NCI-H2227 (cell line): ENCODE results near the gene PIR.

Experiments used
- DNase-seq: peaks from one replicate; lab custom pipeline; 2025; ENCODE audit not compliant: unreplicated experiment; lab: John Stamatoyannopoulos, UW

The PIR gene

GRCh38 chrX:15493118-15493962 is at the start of gene PIR:
TSS of gene PIR (minus strand) at chrX:15493333. CDS start at chrX:15491257, 2,076 bp downstream.
- peak; percentile 93 for DNase-seq

- peak; percentile 41 for DNase-seq
Measured at GRCh38 chrX:15530318-15530717, 37.2 kb upstream of the PIR start.

- no peak for DNase-seq
Measured at GRCh38 chrX:15529165-15529564, 36.0 kb upstream of the PIR start.

GRCh38 chrX:15525664-15526416 is 32.7 kb upstream of the PIR start:
- DNase-seq: no peak

- no peak for DNase-seq
Measured at GRCh38 chrX:15524417-15524816, 31.3 kb upstream of the PIR start.

- no peak for DNase-seq
Measured at GRCh38 chrX:15523088-15523487, 30.0 kb upstream of the PIR start.

- no peak for DNase-seq
Measured at GRCh38 chrX:15522464-15522863, 29.3 kb upstream of the PIR start.

GRCh38 chrX:15515931-15516330 is 22.8 kb upstream of the PIR start:
- no peak for DNase-seq

- no peak for DNase-seq
Measured at GRCh38 chrX:15514279-15514678, 21.1 kb upstream of the PIR start.

- DNase-seq: no peak
Measured at GRCh38 chrX:15512401-15512965, 19.4 kb upstream of the PIR start.

GRCh38 chrX:15511563-15511962 is 18.4 kb upstream of the PIR start:
- no peak for DNase-seq

GRCh38 chrX:15509845-15510244 is 16.7 kb upstream of the PIR start:
- DNase-seq: no peak

GRCh38 chrX:15507005-15507404 is 13.9 kb upstream of the PIR start:
- DNase-seq: no peak

- DNase-seq: no peak
Measured at GRCh38 chrX:15505101-15505500, 12.0 kb upstream of the PIR start.

GRCh38 chrX:15504661-15505060 is 11.5 kb upstream of the PIR start:
- DNase-seq: no peak

GRCh38 chrX:15501506-15501905 is 8.4 kb upstream of the PIR start:
- DNase-seq: no peak

GRCh38 chrX:15500497-15500966 is 7.4 kb upstream of the PIR start, which contains the start of gene BMX:
TSS of gene BMX (plus strand) at chrX:15500807. CDS start at chrX:15508354, 7,547 bp downstream.
- no peak for DNase-seq

- no peak for DNase-seq
Measured at GRCh38 chrX:15499976-15500375, 6.8 kb upstream of the PIR start.

GRCh38 chrX:15498741-15499140 is 5.6 kb upstream of the PIR start:
- no peak for DNase-seq

- DNase-seq: peak; percentile 79
Measured at GRCh38 chrX:15497865-15498264, 4.7 kb upstream of the PIR start.

- no peak for DNase-seq
Measured at GRCh38 chrX:15496824-15497223, 3.7 kb upstream of the PIR start.

- no peak for DNase-seq
Measured at GRCh38 chrX:15495801-15496200, 2.7 kb upstream of the PIR start.
